Epidermal melanocyte (primary cell): Measurements from ENCODE around the gene NOD1.

Experiments used
- DNase-seq: peaks from one replicate; pipeline ENCODE4 v3.0.0; 2011; ENCODE audit warnings: low spot score; ENCODE audit not compliant: insufficient read length

Gene NOD1

DNA sequence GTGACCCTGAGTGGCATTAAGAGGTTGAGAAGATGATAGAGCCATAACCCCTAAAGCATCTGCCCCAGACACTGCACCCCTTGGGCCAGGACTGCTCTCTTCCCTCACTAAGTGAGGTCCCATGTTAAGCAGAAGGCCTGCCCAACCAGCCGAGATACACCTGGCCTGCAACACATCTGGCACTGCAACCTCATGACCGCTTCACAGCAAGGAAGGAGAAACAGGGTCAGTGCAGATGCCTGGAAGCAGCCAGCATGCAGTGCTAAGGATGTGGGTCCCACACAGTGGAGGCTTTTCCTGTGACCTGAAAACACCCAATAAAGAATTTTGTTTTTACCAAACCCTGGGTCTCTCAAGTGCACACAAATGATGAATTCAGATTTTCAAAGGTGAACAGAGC is 7.4 kb downstream of the NOD1 start:
- DNase-seq, result no peak

DNA sequence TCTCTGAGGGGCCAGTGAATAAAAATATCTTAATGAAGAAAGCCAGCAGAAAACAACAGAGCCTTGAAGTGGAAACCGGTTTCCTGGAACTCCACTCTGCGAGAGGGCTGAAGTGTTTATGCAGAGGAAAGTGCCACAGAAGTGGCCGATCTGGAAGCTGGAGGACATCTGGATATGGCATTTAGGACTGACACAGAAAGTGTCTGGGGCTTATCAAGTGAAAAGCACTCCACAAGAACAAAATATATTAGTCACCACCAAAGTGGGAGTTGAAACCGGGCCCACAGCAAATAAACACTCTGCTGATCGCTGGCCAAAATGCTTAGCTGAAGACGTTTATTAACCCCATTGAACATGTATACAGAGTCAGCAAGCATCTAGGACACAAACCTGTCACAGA is 7.8 kb downstream of the NOD1 start:
- no peak for DNase-seq

DNA sequence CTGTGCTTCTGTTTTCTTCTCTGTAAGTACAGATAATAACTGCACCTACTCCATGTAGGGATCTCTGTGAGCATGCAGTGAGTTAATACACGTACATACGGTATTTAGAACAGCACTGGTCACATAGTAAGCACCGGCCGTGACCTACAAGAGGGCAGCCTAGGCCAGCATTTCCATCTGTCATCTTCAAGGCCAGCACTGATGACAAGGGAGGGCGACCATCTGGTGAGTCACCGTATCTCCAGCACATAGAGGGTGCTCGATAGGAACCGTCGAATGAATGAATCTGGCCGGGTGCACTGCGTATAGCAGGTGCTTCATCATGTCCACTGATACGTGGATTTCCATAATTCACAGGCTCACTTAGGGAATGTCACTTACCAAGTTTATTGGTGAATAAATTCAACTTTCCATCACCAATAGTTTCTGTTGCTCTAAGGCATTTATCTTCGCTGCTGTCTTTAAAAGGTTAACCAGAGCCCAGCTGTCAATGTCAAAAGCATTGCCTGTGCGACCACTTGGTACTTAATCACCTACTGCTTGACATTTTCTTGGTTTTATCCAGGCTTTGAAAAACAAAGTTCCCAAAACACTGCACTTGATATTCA is 8.3 kb downstream of the NOD1 start:
- DNase-seq, result no peak

DNA sequence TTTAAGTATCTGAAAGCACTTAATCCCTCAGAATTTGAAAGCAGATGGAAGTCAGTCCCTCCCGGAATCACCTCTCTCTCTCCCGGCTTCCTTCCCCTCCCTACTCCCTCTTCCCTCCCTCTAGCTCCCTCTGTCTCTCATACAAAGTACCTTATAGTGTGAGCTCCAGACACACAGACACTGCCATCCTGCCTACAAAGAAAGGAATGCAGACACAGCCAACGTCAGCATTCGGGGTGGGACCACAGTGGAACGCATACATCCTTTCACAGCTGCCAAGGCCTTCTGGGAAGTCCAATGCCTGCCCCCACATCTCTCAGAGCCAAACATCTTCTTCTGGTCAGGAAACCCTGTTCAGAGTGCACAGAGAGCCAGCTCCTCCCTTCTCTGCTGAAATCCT is 9.3 kb downstream of the NOD1 start:
- peak; percentile 41 for DNase-seq

DNA sequence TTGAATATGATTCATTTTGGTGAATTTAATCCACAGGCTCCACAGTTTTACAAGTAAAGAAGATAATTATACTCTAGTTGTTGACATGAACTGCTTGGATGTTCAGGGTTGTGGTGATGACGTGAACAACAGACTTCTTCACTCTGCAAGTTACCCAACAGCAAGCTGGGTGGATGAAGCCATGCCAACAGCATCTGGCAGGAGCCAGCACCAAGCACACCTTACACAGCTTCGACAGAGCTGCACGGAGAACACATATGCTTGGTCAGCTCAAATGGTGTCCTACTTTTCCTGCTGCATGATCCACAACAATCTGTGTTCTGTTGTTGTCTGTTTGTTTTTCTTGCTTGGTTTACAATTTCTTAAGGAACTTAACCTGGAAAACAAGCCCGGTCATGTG is 9.8 kb downstream of the NOD1 start:
- DNase-seq, result no peak

DNA sequence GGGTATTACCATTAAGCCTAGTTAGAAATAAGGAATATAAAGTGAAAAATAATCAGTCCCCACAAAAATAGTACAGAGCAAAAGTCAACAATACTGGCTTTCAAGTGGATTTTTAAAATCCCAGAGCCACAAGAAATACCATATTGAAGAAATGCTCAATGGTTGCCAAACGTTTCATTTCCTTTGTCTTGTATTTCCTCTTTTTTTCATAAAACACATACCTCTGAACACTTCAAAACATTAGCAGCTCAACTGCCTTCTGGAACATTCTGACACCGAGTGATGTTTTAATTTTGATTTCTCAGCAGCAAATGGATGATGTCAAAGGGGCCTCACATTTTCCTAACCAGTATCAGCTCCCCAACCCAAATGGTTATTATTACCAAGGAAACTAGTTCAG is 10.5 kb downstream of the NOD1 start:
- no peak for DNase-seq

DNA sequence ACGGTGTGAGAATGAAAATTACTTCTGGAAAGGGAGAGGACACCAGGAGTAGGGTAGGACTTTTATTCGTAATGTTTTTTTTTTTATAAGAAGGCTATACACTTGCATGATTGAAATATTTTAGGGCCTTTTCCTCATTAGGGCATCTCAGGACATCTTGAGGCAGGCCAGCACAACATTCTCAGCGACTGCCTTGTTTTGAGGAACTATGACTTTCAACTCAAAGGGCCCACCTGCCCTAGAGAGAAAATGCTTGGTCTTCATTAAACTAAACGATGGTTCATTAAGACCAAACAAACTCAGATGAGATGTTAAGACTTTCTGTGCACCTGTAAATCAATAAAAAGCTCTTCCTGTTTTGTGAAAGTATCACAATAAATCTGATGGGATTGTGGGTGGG is 11.3 kb downstream of the NOD1 start:
- no peak for DNase-seq

DNA sequence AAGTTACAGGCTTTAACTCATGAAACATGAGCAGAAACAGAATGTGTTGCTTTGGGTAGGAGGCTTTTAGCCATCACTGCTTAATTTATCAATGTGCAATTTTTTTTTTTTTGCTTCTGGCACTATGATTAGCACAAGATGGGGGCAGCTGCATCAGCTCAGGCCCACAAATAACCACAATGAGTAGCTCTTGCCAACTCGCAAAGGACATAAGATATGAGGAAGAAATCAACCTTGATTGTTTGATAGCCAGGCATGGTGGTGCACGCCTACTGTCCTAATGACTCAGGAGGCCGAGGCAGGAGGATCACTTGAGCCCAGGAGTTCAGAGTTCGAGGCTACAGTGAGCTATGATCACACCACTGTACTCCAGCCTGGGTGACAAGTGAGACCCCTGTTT is 12.3 kb downstream of the NOD1 start:
- no peak for DNase-seq

DNA sequence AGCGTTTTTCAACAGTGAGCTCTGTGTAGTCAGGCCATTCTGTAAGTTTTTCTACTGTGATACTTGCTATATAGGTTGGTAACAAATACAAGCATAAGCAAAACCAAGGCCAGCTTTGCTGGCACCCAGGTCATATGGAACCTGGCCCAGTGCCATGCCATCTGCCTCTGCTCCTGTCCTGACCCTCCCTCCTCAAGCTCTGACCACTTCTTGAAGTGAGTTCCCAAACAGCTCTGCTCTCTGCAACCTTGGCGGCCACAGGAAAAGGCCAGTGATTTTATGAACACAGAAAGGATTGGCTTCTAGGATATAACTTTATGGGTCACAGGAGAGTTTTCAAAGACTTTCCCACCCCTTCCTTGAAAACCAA is 12.8 kb downstream of the NOD1 start:
- DNase-seq, result no peak

DNA sequence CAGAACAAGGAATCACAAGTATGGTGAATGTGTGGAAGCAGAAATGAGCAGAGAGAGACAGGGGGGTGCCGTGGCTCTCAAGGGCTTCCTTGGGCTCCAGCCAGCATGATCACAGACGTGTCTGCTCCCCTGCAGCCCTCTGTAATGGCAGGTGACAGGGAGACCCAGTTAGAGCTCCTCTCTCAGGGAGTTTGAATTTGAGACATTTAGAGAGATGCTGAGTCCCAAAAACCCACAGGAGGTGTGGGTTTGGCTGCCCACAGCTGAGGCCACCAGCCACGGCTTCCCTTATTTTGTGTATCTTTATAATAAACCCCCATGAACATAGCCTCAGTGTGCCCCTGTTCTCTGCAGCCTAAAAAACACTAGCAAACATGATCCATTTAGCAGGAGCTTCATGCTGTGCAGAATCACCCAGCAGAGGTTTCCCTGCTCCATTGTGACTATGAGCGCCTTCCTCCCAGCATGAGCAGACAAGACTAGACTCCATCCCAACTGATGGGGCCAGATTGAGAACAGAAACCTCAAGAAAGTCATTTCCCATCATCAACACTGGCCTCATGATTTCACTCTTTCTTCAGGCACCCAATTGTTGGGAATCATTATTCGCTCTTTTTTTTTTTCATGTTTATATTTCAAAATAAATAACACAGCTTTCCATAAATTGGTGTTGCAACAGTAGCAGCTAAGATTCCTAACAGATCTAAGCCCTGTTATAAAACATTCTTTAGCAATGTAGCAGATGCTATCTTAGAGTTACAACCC is 13.4 kb downstream of the NOD1 start:
- DNase-seq, result no peak

DNA sequence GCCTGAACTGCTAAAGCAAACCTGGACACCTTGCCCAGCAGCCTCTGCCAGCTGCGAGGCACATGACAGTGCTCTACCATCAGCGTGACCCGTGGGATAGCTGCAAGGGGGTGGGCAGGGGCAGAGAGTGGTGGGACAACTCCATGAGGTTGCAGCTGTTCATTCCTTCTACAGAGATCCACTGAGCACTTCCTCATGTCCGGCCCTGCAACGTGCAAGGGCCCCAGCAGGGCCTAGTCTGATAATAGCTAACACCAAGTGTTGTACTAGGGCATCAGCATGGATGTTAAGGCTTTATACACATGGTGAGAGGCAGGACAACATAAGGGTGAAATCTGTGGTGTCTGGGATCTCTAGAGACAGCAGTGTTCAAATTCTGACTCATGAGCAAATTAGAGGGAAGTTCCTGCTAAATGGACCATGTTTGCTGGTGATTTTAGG is 14.3 kb downstream of the NOD1 start:
- no peak for DNase-seq

DNA sequence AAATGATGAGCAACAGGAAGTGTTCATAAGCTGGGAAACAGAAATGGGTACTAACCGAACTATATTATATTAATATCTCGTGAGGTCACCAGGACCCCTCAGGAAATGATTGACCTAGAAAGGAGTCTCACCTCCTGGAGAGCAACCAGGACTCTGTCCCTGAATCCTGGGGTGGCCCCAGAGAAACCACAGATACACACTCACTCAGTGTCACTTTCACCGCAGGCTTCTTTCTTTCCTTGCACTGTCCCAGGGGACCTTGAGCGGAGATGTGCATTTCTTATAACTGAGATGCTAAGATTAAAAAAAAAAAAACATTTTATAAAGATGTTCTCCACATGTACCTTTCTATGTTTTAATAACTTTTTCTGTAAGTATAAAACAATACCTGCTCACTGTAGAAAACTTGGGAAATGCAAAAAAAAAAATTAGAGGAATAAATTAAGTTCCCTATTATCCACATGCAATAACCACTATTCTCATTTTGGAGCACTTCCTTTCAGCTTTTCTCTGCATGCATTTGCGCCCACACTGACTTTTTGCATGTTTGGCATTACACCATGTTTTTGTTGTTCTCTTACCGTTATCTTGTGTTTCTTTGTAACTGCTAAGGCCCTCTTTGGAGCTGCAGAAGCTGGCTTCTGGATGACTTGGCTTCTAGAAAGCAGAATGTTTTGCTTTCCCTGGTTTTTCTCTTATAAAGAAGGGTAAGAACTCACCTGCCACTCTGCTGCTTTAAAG is 15.0 kb downstream of the NOD1 start:
- no peak for DNase-seq

DNA sequence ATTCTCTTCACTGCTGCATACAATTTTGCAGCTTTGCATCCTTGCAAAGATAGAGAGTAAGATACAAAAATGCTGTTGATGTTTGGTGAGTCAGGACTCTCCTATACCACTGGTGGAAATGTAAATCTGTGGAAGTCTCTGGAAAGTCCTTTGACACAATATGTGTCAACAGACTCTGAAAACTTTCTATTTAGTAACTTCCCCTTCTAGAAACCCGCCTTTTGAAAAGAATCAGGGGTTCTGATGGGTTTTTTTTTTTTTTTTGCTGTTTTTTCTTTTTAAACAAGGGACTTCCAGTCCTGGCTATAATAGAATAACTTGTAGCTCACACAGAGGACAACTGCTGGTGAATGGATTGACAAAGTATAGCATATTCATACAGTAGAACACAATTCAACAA is 16.4 kb downstream of the NOD1 start:
- DNase-seq, result no peak

DNA sequence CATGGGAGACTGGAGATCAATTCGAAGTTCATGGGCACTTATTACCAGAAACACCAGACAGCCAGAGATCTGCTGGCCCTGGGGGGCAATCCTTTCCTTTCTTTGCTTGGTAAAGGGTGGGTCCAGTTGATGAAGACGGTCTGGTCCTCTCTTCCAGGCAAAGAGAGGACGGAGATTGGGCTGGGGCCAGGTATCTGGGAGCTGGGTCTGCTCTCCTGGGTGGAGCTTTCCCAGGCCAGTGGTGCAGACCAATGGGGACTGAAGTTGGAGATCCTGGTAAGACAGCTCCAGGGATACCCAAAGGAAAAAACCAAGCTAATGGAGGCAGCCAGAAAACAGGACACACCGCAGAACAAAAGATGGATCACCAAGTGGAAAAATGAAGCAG is 18.3 kb downstream of the NOD1 start:
- no peak for DNase-seq

DNA sequence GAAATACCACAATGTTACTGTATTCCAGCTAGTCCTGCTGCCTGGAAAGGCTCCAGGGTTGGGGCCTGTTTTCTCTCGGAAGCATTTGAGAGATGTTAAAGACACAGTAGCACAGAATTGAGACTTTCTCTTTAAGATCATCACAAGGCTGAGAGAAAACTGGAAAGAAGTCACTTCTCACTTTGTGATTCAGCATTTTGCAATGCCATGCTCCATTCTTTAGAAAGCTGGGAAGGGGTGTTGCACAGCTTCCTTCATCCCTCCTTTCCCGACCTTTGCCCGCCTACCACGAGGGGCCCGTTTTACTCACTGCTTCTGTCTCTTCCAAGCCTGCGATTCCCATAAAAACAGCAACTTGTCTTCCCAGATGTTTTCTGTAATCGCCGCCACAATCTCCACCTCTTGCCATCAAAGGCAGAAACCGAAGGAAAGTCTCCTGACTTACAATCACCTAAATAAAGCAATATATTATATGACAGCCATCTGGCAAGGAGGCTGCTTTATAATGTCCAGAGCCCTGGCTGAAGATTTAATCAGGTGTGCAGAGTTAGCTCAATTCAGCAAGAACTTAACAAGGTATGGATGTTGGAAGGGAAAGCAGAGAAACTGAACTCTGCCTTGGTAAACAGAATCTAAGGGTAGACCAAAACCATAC is 18.9 kb downstream of the NOD1 start:
- peak; percentile 34 for DNase-seq

DNA sequence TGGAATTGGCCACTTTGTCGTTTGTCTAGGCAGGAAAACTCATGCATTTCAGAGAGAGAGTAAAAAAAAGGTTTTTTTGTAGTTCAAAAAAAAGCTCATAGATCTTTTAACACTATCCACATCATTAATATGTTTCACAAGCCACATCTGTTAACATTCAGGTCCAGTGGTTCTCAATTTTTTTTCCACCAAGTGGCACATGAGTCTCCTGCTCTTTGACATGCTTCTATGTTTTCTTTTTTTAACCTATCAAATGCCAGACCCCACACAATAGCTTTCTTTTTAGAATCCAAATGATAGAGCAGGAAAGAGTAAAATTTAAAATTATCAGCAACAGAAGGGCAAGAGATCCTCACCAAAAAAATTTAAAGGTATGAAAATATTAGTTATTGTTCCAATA is 20.3 kb downstream of the NOD1 start:
- DNase-seq, result no peak

DNA sequence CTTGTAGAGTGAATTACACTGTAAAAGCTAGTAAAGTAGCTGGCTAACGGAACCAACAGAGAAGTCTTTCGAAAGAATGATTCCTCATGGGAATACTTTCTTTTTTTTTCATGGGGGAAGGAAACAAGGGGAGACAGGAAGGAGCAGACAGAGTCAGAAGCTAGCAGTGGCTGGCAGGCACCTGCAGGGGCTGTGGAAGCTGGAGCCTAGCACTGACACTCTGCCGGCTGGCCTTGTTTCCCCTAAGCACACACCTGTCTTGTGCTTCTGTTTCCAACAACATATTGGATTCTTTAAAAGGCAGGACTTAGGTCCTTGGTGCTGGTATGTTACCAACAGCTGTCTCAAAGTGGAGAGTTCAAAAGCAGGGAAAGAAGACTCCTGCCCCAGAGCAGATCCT is 24.7 kb downstream of the NOD1 start:
- DNase-seq, result no peak

DNA sequence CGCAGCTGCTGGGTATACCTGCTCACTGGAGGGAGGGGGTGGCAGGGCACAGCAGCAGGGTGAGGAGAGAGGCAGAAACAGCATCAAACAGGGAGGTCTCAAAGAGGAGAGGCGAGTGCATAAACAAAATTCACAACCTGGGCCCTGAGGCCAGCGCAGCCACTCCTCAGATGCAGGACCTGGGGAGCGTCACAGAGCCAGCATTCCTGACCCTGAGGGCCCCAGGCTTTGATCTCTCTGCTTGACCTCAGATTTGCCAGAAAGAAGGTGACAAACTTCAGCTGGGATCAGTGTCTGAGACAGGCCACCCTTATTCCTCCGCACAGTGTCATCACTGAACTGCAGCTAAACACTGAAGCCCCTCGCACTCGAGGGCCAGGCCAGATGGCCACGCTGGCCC is 25.6 kb downstream of the NOD1 start:
- no peak for DNase-seq

DNA sequence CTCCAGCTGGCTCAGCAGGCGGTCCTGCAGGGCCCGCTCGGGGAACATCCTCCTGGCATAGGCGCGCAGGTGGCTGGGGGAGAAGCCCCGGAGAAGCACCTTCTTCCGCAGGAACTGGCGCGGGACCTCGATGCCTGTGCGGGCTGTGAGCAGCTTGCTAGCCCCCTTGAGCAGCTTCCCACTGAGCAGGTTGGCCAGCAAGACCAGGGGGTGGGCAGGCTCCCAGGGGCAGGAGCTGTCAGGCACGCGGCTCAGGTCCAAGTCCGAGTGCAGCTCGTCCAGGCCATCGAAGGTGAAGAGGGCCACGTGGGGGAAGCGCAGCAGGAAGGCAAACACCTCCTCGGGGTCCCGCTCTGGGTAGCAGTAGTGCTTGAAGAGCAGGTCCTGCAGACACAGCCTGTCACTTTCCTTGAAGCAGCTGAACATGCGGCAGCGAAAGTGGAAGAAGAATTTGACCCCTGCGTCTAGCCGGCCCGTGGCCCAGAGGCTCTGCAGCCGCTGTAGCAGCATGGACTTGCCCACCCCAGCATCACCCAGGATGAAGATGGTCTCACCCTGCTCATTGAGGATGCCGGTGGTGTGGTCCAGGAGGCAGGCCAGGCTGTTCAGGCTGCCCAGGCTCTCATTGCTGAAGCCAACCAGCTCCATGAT is 26.2 kb downstream of the NOD1 start:
- DNase-seq, result no peak

DNA sequence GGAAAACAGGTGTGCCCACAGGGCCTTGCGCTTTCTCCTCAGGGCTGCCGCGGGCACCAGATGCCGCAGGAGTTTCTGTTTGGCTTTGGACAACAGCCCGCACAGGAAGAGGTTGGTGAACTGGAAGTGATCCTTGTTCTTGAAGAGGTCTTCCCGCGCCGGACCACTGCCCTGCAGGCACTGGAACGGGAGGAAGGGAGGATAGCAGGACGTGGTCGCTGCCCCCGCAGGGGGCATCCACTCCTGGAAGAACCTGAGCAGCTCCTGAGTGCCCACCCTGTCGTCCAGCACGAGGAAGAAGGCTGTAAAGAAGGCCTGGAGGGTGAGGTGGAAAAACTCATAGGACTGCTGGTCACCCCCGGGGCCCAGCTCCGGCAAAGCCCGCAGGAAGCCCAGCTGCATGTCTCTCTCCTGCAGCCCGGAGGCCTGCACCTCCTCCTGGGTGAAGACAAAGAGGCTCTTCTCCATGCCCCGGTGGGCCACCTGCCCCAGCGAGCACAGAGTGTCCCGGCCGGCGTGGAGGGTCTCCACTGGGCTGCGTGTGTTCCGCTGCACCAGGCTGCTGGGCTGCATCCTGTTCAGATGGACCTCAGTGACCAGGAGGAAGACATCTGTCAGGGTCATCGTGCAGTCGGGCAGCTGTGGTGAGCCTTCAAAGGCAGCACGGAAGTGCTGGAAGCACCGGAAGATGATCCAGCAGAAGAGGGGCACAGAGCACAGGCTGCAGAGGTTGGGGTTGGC is 26.9 kb downstream of the NOD1 start:
- DNase-seq, result no peak

DNA sequence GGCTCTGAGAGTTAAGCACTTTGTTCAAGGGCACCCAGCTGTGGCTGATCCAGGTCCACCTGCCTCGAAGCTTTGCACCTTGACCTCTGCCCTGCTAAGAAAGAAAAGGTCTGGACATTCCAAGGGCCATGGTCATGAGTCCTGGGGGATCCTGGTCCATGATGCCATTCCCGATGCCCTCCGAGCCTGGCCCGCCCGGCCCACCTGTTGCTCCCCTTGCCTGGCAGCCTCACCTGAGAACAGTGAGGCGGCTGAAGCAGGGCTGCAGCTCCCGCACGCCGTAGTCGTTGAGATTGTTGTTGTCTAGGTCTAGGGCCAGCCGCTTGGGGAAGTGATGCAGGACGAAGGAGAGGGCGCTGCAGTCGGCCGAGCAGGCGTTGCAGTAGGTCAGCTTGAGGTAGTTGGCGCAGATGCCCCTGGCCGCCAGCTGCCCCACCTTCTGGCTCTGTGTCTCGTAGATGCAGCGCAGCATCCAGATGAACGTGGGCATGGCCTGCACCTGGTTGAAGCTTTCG is 27.5 kb downstream of the NOD1 start:
- DNase-seq, result no peak
